Hepatocyte (in vitro differentiated cells): Measurements from ENCODE around the gene MGAT5B. TPM values are rescaled to one million over a fixed set of nuclear protein-coding genes. Genes with fewer than 3 reads are reported as not detected.

Experiments used
- DNase-seq: peaks from one replicate; pipeline ENCODE4 v3.0.0-alpha.2; 2016; ENCODE audit warnings: low spot score
- H2AFZ ChIP-seq: fragments of 200-600 bp; sonication (generic); 2 replicates; pipeline ENCODE4 v1.6.0; 2016; ENCODE audit warnings: antibody characterized with exemption, mild to moderate bottlenecking
- H3K27ac ChIP-seq: fragments of 200-600 bp; sonication (generic); 2 replicates; pipeline ENCODE4 v1.5.1; 2016; ENCODE audit warnings: mild to moderate bottlenecking
- H3K27me3 ChIP-seq: fragments of 200-600 bp; sonication (generic); 2 replicates; pipeline ENCODE4 v1.6.1; 2016
- H3K36me3 ChIP-seq: fragments of 200-600 bp; sonication (generic); replicated peaks from 2 replicates; pipeline ENCODE4 v1.5.1; 2016; ENCODE audit warnings: low read depth; ENCODE audit not compliant: insufficient read depth
- H3K4me1 ChIP-seq: fragments of 200-600 bp; sonication (generic); 2 replicates; pipeline ENCODE4 v1.5.1; 2016; ENCODE audit warnings: mild to moderate bottlenecking, moderate library complexity; ENCODE audit not compliant: insufficient read depth
- H3K4me2 ChIP-seq: fragments of 200-600 bp; sonication (generic); 2 replicates; pipeline ENCODE4 v1.6.0; 2016
- H3K4me3 ChIP-seq: fragments of 200-600 bp; sonication (generic); 2 replicates; pipeline ENCODE4 v1.5.1; 2016; ENCODE audit warnings: mild to moderate bottlenecking
- H3K79me2 ChIP-seq: fragments of 200-600 bp; sonication (generic); 2 replicates; pipeline ENCODE4 v1.6.0; 2017; ENCODE audit warnings: mild to moderate bottlenecking
- H3K9me2 ChIP-seq: fragments of 200-600 bp; sonication (generic); replicated peaks from 2 replicates; pipeline ENCODE4 v1.6.0; 2017; ENCODE audit warnings: mild to moderate bottlenecking; ENCODE audit not compliant: insufficient read depth
- H3K9me3 ChIP-seq: fragments of 200-600 bp; sonication (generic); 2 replicates; pipeline ENCODE4 v1.5.1; 2016; ENCODE audit warnings: low read depth, mild to moderate bottlenecking
- H4K20me1 ChIP-seq: fragments of 200-600 bp; sonication (generic); 2 replicates; pipeline ENCODE4 v1.6.0; 2016; ENCODE audit warnings: mild to moderate bottlenecking; ENCODE audit not compliant: insufficient read depth, poor library complexity, severe bottlenecking
- CTCF ChIP-seq: fragments of 200-600 bp; sonication (generic); IDR thresholded peaks from 2 replicates; pipeline ENCODE4 v1.5.1; 2016; ENCODE audit warnings: antibody characterized with exemption, mild to moderate bottlenecking; ENCODE audit not compliant: poor library complexity
- EZH2 ChIP-seq: fragments of 200-600 bp; sonication (generic); IDR thresholded peaks from 2 replicates; pipeline ENCODE4 v1.6.1; 2016; ENCODE audit warnings: antibody characterized with exemption, mild to moderate bottlenecking, borderline replicate concordance
- EZH2phosphoT487 ChIP-seq: fragments of 200-600 bp; sonication (generic); IDR thresholded peaks from one replicate; pipeline ENCODE4 v1.6.1; 2018; ENCODE audit warnings: antibody characterized with exemption, mild to moderate bottlenecking, low read depth, moderate library complexity; ENCODE audit not compliant: unreplicated experiment, severe bottlenecking
- WGBS: methylation state at CpG from one replicate; pipeline ENCODE4 v1.1.6; 2016; ENCODE audit warnings: low lambda C conversion rate; ENCODE audit errors: missing lambda C conversion rate; 5-methylcytosine and 5-hydroxymethylcytosine counted together
- polyA plus RNA-seq: library from polyadenylated mRNA; unstranded; fragments of >200 nt; fragmentation: Nextera tagmentation; extraction: Ambion mirVana; gene quantifications from 2 replicates; pipeline ENCODE4 v1.2.1, GENCODE V29; 2016
- total RNA-seq: library from RNA; depleted of rRNA; stranded (reverse); fragments of >200 nt; gene quantifications from 2 replicates; pipeline ENCODE4 v1.2.3, GENCODE V29; 2014

Gene MGAT5B
- total and polyA plus RNA-seq, 2 experiments from 2014 or later: 0.89 to 1.1 TPM

- TF ChIP-seq EZH2 (no peak), EZH2phosphoT487 (no peak), CTCF (no peak)
- no peak overlapping the region for H3K4me3 ChIP-seq
- no peaks in the 10 kb centered on the region for H3K9me2 ChIP-seq
- no peak overlapping the region for H3K27ac ChIP-seq
- H3K4me2 ChIP-seq: no peak overlapping the region
- no peaks in the 10 kb centered on the region for H3K36me3 ChIP-seq
- WGBS: 88% methylated on average over 15 of the region's 15 CpGs
- no peak for DNase-seq
- H3K4me1 ChIP-seq: no peaks in the 10 kb centered on the region
- H3K27me3 ChIP-seq: peaks cover 16% of the 10 kb centered on the region
- no peak overlapping the region for H2AFZ ChIP-seq
- no peaks in the 10 kb centered on the region for H3K9me3 ChIP-seq
- no peaks in the 10 kb centered on the region for H4K20me1 ChIP-seq
- no peaks in the 10 kb centered on the region for H3K79me2 ChIP-seq
Observed at GRCh38 chr17:76917829-76918228, 49.6 kb downstream of the MGAT5B start.

GRCh38 chr17:76918811-76919210 lies 50.6 kb downstream of the MGAT5B start:
- H3K36me3 ChIP-seq: no peaks in the 10 kb centered on the region
- 85% methylated on average over 6 of the region's 6 CpGs for WGBS

GRCh38 chr17:76920364-76921139 lies 52.3 kb downstream of the MGAT5B start:
- Histone ChIP-seq H2AFZ (no peak overlapping the region), H3K79me2 (no peaks in the 10 kb centered on the region), H3K9me3 (no peaks in the 10 kb centered on the region), H3K4me2 (no peak overlapping the region), H3K9me2 (no peaks in the 10 kb centered on the region), H3K4me3 (no peak overlapping the region), H3K27me3 (peaks cover 16% of the 10 kb centered on the region), H3K4me1 (no peaks in the 10 kb centered on the region), H3K36me3 (no peaks in the 10 kb centered on the region), H3K27ac (no peak overlapping the region), H4K20me1 (no peaks in the 10 kb centered on the region)
- 52% methylated on average over 13 of the region's 13 CpGs for WGBS
- TF ChIP-seq CTCF: no peak
- no peak for TF ChIP-seq EZH2
- TF ChIP-seq EZH2phosphoT487: no peak
- no peak for DNase-seq

More at GRCh38 chr17:76918811-76919210, 50.6 kb downstream of the MGAT5B start:
- Histone ChIP-seq H3K4me1 (no peaks in the 10 kb centered on the region), H2AFZ (no peak overlapping the region), H3K4me2 (no peak overlapping the region), H3K4me3 (no peak overlapping the region), H4K20me1 (no peaks in the 10 kb centered on the region), H3K27ac (no peak overlapping the region), H3K9me2 (no peaks in the 10 kb centered on the region), H3K27me3 (peaks cover 16% of the 10 kb centered on the region), H3K79me2 (no peaks in the 10 kb centered on the region), H3K9me3 (no peaks in the 10 kb centered on the region)
- TF ChIP-seq EZH2phosphoT487: no peak
- no peak for TF ChIP-seq CTCF
- no peak for TF ChIP-seq EZH2
- no peak for DNase-seq
